GM12891 (cell line): Measurements from ENCODE around the gene ZDHHC3.

ENCODE experiments used
- POLR2A ChIP-seq: IDR thresholded peaks from 2 replicates; pipeline ENCODE4 v1.6.1; 2011; ENCODE audit warnings: low read depth, low read length, control low read depth
- POLR2AphosphoS5 ChIP-seq: IDR thresholded peaks from 2 replicates; pipeline ENCODE4 v1.6.1; 2011; ENCODE audit warnings: low read depth, low read length, control low read depth
- SPI1 ChIP-seq: IDR thresholded peaks from 2 replicates; pipeline ENCODE4 v1.6.1; 2011; ENCODE audit warnings: low read depth, low read length, control low read depth

DNA sequence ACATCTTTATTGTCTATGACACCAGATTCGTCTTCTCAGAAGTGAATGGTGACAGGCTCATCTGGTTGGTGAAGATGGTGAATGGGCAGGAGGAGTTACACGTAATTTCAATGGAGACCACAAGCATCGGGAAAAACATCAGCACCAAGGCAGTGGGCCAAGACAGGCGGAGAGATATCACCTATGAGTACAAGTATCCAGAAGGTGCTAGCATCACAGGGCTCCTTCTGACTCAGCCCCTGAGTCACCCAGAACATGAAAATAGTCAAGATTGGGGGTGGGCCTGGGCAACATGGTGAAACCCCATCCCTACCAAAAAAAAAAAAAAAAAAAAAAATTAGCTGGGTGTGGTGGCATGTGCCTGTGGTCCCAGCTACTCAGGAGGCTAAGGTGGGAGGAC is 69.0 kb downstream of the ZDHHC3 start:
- no peak for TF ChIP-seq POLR2A
- no peak for TF ChIP-seq POLR2AphosphoS5
- TF ChIP-seq SPI1 = no peak
